Keratinocyte (primary cell): ENCODE results near the gene ZNF84. TPM values are rescaled to one million over a fixed set of nuclear protein-coding genes. Genes with fewer than 3 reads are reported as not detected.

ENCODE experiments used
- DNase-seq: peaks from one replicate; pipeline ENCODE4 v3.0.0-alpha.2; 2011; ENCODE audit warnings: low read depth, missing footprints, low spot score
- FAIRE-seq: peaks from 2 replicates; lab custom pipeline; 2011; peaks lifted over from hg19 to GRCh38; lab: Jason Lieb, UNC
- H2AFZ ChIP-seq: 2 replicates; pipeline ENCODE4 v1.6.0; 2012; ENCODE audit warnings: low read length, control low read depth, inconsistent platforms; ENCODE audit not compliant: control insufficient read depth
- H3K27ac ChIP-seq: 2 replicates; pipeline ENCODE4 v1.5.1; 2011; ENCODE audit warnings: low read length; ENCODE audit not compliant: control insufficient read depth, insufficient read depth
- H3K27me3 ChIP-seq: 3 replicates; pipeline ENCODE4 v1.6.0; 2011; ENCODE audit warnings: low read length; ENCODE audit not compliant: control insufficient read depth, insufficient read depth; ENCODE audit errors: extremely low read depth
- H3K36me3 ChIP-seq, 2 experiments: 2 replicates in 1 of 2; 3 replicates in 1 of 2; pipeline ENCODE4 v1.5.1; 2011; ENCODE audit warnings: low read length in 2 of 2, mild to moderate bottlenecking in 1 of 2; ENCODE audit not compliant: control insufficient read depth in 2 of 2, insufficient read depth in 2 of 2; ENCODE audit errors: extremely low read depth in 1 of 2
- H3K4me1 ChIP-seq: 3 replicates; pipeline ENCODE4 v1.5.1; 2011; ENCODE audit warnings: low read length; ENCODE audit not compliant: control insufficient read depth, insufficient read depth; ENCODE audit errors: extremely low read depth
- H3K4me2 ChIP-seq: 3 replicates; pipeline ENCODE4 v1.6.0; 2011; ENCODE audit warnings: low read depth, low read length; ENCODE audit not compliant: control insufficient read depth, insufficient read depth; ENCODE audit errors: extremely low read depth
- H3K4me3 ChIP-seq, 3 experiments: fragments of 200-600 bp in 1 of 3; sonication (generic) in 1 of 3; 2 replicates in 2 of 3; 3 replicates in 1 of 3; pipeline ENCODE4 v1.5.1; 2011 to 2016; ENCODE audit warnings: low read length in 3 of 3, mild to moderate bottlenecking in 3 of 3, control low read depth in 2 of 3, inconsistent platforms in 1 of 3, low read depth in 1 of 3, mixed read lengths in 1 of 3, mixed run types in 1 of 3, moderate library complexity in 1 of 3; ENCODE audit not compliant: control insufficient read depth in 2 of 3, insufficient read depth in 2 of 3; ENCODE audit errors: extremely low read depth in 1 of 3
- H3K79me2 ChIP-seq: 2 replicates; pipeline ENCODE4 v1.6.0; 2012; ENCODE audit warnings: low read length; ENCODE audit not compliant: control insufficient read depth, insufficient read depth
- H3K9ac ChIP-seq: 3 replicates; pipeline ENCODE4 v1.6.0; 2011; ENCODE audit warnings: low read length; ENCODE audit not compliant: control insufficient read depth, insufficient read depth; ENCODE audit errors: extremely low read depth
- H3K9me1 ChIP-seq: 3 replicates; pipeline ENCODE4 v1.6.0; 2011; ENCODE audit warnings: low read length; ENCODE audit not compliant: control insufficient read depth, insufficient read depth; ENCODE audit errors: extremely low read depth
- H3K9me3 ChIP-seq: 2 replicates; pipeline ENCODE4 v1.5.1; 2012; ENCODE audit warnings: low read depth, low read length; ENCODE audit not compliant: control insufficient read depth
- H4K20me1 ChIP-seq: 3 replicates; pipeline ENCODE4 v1.6.0; 2011; ENCODE audit warnings: low read length; ENCODE audit not compliant: control insufficient read depth, insufficient read depth; ENCODE audit errors: extremely low read depth
- CTCF ChIP-seq, 3 experiments: IDR thresholded peaks in 1 of 3; conservative IDR thresholded peaks in 1 of 3; optimal IDR thresholded peaks in 1 of 3; 2 replicates in 2 of 3; 3 replicates in 1 of 3; pipeline versions ENCODE3 to v1.5.1; 2011; ENCODE audit warnings: low read length in 3 of 3, mild to moderate bottlenecking in 3 of 3, moderate library complexity in 2 of 3, control low read depth in 1 of 3, inconsistent platforms in 1 of 3; ENCODE audit not compliant: insufficient read depth in 2 of 3; ENCODE audit errors: extremely low read depth in 1 of 3
- EZH2 ChIP-seq: IDR thresholded peaks from one replicate; pipeline ENCODE4 v1.6.1; 2012; ENCODE audit warnings: inconsistent platforms, mild to moderate bottlenecking, low read length, moderate library complexity
- dilution Hi-C: fragments of 300-500 bp; cut with MboI; formaldehyde crosslinking; loops from one replicate; pipeline ENCODE4 v1.7.0; 2020; ENCODE audit warnings: low sequenced_read_pairs; ENCODE audit not compliant: extremely low pct_ligation_motif_present
- polyA plus RNA-seq, 5 experiments: library from polyadenylated mRNA; depleted of rRNA in 3 of 5; stranded (reverse) in 3 of 5; stranded (forward) in 1 of 5; unstranded in 1 of 5; fragments of >200 nt; gene quantifications; 1 replicate in 1 of 5; 2 replicates in 3 of 5; 3 replicates in 1 of 5; pipeline versions ENCODE4 v1.2.1 to v1.2.3, GENCODE V29; 2011 to 2012; ENCODE audit warnings: missing spikeins in 2 of 5, low read depth in 1 of 5, low replicate concordance in 1 of 5

The ZNF84 gene
- polyA plus RNA-seq, 1 donor (not counting 4 experiments of a cell fraction or from before 2014, with no cell fraction given), result 24.9 TPM

- Histone ChIP-seq H3K27ac (peak overlapping the region; percentile 98), H4K20me1 (no peaks in the 10 kb centered on the region), H3K4me3 (peak overlapping the region; percentile 89 to 92 (median 91)), H2AFZ (peak overlapping the region; percentile 93), H3K36me3 (peaks cover 8 to 11% of the 10 kb centered on the region in 2 experiments), H3K4me2 (peak overlapping the region; percentile 91), H3K4me1 (peaks cover 10% of the 10 kb centered on the region), H3K9me1 (no peaks in the 10 kb centered on the region), H3K9me3 (peaks cover 12% of the 10 kb centered on the region), H3K9ac (peak overlapping the region; percentile 96), H3K27me3 (no peaks in the 10 kb centered on the region), H3K79me2 (peaks cover 19% of the 10 kb centered on the region)
- DNase-seq, result peak; percentile 93
- peak; percentile 81 for FAIRE-seq
- TF ChIP-seq CTCF (optimal IDR thresholded peaks at IDR 0.05 in 1 of 3, IDR thresholded peaks at IDR 0.05 in 1 of 3, conservative IDR thresholded peaks at IDR 0.05 in 1 of 3; ENCODE audit: extremely low read depth in 1 of 3, insufficient read depth in 2 of 3, low read length in 3 of 3) (peak in 1 of 3 experiments; percentile 0), EZH2 (no peak)
- dilution Hi-C loops, result no loop called here
These were observed 42.7 kb downstream of the ZNF84 start for GRCh38 chr12:133080026-133080367.

DNA sequence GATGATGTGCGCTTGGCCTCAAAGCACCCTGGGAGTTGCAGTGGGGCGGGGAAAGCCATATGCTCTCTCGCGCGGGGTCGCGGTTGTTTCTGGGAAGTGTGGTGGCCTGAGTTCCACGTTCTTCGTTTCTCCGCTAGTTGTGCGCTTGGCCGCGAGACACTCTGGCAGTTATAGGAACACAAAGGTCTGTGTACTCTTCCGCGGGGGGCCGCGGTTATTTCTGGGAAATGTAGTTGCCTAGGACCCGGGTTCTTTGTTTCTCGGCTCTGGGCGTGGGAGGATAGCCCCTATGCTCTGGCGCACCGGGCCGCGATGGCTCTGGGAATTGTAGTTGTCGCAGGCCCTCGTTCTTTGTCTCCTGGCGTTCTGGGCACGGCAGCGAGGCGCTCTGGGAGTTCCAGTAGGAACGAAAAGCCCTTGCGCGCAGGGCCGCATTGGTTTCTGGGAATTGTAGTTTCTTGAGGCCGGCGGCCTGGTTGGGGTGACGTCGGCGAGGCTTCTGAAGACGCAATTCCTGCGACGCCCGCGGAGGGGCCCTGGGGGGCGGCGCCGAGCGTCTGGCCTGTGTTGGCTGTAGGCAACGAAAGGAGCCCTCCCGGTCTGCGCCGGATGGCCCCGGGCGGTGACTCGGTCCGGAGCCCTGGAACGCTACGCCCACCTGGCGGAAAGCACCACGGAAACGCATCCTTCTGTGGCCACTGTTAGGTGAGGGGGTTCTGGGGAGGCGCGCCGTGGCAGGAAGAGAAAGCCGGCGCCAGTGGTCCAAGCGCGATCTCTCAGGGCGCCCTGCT is 43.3 kb downstream of the ZNF84 start, which contains the start of gene ZNF140:
TSS of gene ZNF140 (plus strand) at position 556 of the 791 bp plus-strand sequence. CDS start 398 bp downstream, outside the sequence.
- Histone ChIP-seq H3K27ac (peak within 1 kb of the TSS; percentile 98), H3K4me3 (peak within 1 kb of the TSS; percentile 89 to 92 (median 91)), H4K20me1 (no peaks in the 10 kb centered on the region), H3K9ac (peak within 1 kb of the TSS; percentile 96), H3K36me3 (peaks cover 11 to 16% of the 10 kb centered on the region in 2 experiments), H3K4me2 (peak within 1 kb of the TSS; percentile 91), H3K79me2 (peaks cover 19% of the 10 kb centered on the region), H3K9me3 (peaks cover 12% of the 10 kb centered on the region), H2AFZ (peak within 1 kb of the TSS; percentile 94), H3K27me3 (no peaks in the 10 kb centered on the region), H3K4me1 (peaks cover 10% of the 10 kb centered on the region), H3K9me1 (no peaks in the 10 kb centered on the region)
- no peak for FAIRE-seq
- DNase-seq, result peak; percentile 77
- dilution Hi-C loops, result no loop called here
- peak in 2 of 3 experiments; percentile 12 to 33 for TF ChIP-seq CTCF (optimal IDR thresholded peaks at IDR 0.05 in 1 of 3, IDR thresholded peaks at IDR 0.05 in 1 of 3, conservative IDR thresholded peaks at IDR 0.05 in 1 of 3; ENCODE audit: extremely low read depth in 1 of 3, insufficient read depth in 2 of 3, low read length in 3 of 3)
- TF ChIP-seq EZH2, result no peak
